PC-3 (cell line): ENCODE results near the gene TEX11.

Experiments used
- CTCF ChIP-seq: fragments of 300-600 bp; sonication (generic); conservative IDR thresholded peaks from 2 replicates; pipeline ENCODE4 v1.5.1; 2017; ENCODE audit warnings: antibody characterized with exemption, low read depth, mild to moderate bottlenecking, low read length
- EZH2 ChIP-seq: fragments of 300-600 bp; sonication (generic); IDR thresholded peaks from one replicate; pipeline ENCODE4 v1.6.1; 2017; ENCODE audit warnings: antibody characterized with exemption, mild to moderate bottlenecking, low read length; ENCODE audit not compliant: unreplicated experiment

DNA sequence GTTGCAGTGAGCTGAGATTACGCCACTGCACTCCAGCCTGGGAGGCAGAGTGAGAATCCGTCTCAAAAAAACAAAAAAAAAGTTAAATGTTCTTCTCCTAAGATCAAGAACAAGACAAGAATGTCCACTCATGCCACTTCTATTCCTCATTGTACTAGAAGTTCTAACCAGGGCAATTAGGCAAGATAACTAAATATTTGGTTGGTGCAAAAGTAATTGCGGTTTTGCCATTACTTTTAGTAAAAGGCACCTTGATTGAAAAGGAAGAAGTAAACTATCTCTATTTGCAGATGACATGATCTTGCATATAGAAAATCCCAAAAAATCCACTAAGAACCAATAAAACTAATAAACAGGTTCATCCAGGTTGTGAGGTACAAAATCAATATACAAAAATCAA is 46.4 kb upstream of the TEX11 start:
- TF ChIP-seq CTCF = no peak
- TF ChIP-seq EZH2 = no peak
